ENCODE measurements around the gene TRO.

GRCh38 chrX:54978448-54978847 is 57.8 kb downstream of the TRO start:
- TF ChIP-seq GATA2 (IDR thresholded peaks at IDR 0.05; ENCODE audit: insufficient read depth, insufficient read length, low read depth, low read length) (no peak), POLR2A (IDR thresholded peaks at IDR 0.05; ENCODE audit: low read depth, low read length) (no peak)
